ENCODE results near the gene SLAMF1.

The SLAMF1 gene

GRCh38 chr1:160612613-160613218 is 34.1 kb downstream of the SLAMF1 start:
- H2BK120ac ChIP-seq (ENCODE audit: low read depth, low read length) = peak overlapping the region; percentile 86
- H3K56ac ChIP-seq (ENCODE audit: low read length) = peak overlapping the region; percentile 62
- H3K4me1 ChIP-seq (ENCODE audit: control insufficient read depth, low read depth, low read length) = peaks cover 6% of the 10 kb centered on the region
- H4K5ac ChIP-seq (ENCODE audit: low read length) = peak overlapping the region; percentile 37
- H3K9ac ChIP-seq (ENCODE audit: low read length) = no peak overlapping the region
- no peaks in the 10 kb centered on the region for H3K27me3 ChIP-seq (ENCODE audit: insufficient read depth, low read length, poor library complexity)
- peak overlapping the region; percentile 79 for H3K4ac ChIP-seq (ENCODE audit: low read depth, low read length)
- peak overlapping the region; percentile 31 for H2BK5ac ChIP-seq (ENCODE audit: low read length)
- no peak overlapping the region for H4K8ac ChIP-seq (ENCODE audit: low read depth, low read length)
- H3K27ac ChIP-seq (ENCODE audit: low read depth, low read length) = no peak overlapping the region
- H3K36me3 ChIP-seq (ENCODE audit: control insufficient read depth, insufficient read depth, low read length) = no peaks in the 10 kb centered on the region
- no peak overlapping the region for H3K4me3 ChIP-seq (ENCODE audit: low read length)
- no peak overlapping the region for H3K23ac ChIP-seq (ENCODE audit: low read length)
- peak overlapping the region; percentile 76 for H3K18ac ChIP-seq (ENCODE audit: low read length)
- WGBS (ENCODE audit: extremely low coverage, insufficient coverage, low lambda C conversion rate) = no CpG with 5 or more reads among the region's 6 CpGs
- H2AK5ac ChIP-seq (ENCODE audit: low read length) = peak overlapping the region; percentile 76
- DNase-seq = no peak
- no peaks in the 10 kb centered on the region for H3K79me2 ChIP-seq (ENCODE audit: control insufficient read depth, insufficient read depth, low read length)
- no peak overlapping the region for H3K4me2 ChIP-seq (ENCODE audit: low read length)
- no peaks in the 10 kb centered on the region for H3K79me1 ChIP-seq (ENCODE audit: low read length)
- H2BK15ac ChIP-seq (replicated peaks; ENCODE audit: low read depth) = no peak overlapping the region

GRCh38 chr1:160610569-160611242 is 36.1 kb downstream of the SLAMF1 start:
- Histone ChIP-seq H3K23ac (ENCODE audit: low read length) (no peak overlapping the region), H2BK5ac (ENCODE audit: low read length) (peak overlapping the region; percentile 55), H2AK5ac (ENCODE audit: low read length) (peak overlapping the region; percentile 52), H4K8ac (ENCODE audit: low read depth, low read length) (no peak overlapping the region), H3K4me3 (ENCODE audit: low read length) (no peak overlapping the region), H2BK120ac (ENCODE audit: low read depth, low read length) (no peak overlapping the region), H4K5ac (ENCODE audit: low read length) (no peak overlapping the region), H3K4ac (ENCODE audit: low read depth, low read length) (peak overlapping the region; percentile 28), H3K4me1 (ENCODE audit: control insufficient read depth, low read depth, low read length) (peaks cover 6% of the 10 kb centered on the region), H3K27ac (ENCODE audit: low read depth, low read length) (no peak overlapping the region), H3K27me3 (ENCODE audit: insufficient read depth, low read length, poor library complexity) (no peaks in the 10 kb centered on the region), H3K36me3 (ENCODE audit: control insufficient read depth, insufficient read depth, low read length) (no peaks in the 10 kb centered on the region), H3K9ac (ENCODE audit: low read length) (peak overlapping the region; percentile 18), H3K18ac (ENCODE audit: low read length) (peak overlapping the region; percentile 2), H3K79me2 (ENCODE audit: control insufficient read depth, insufficient read depth, low read length) (no peaks in the 10 kb centered on the region), H3K79me1 (ENCODE audit: low read length) (no peaks in the 10 kb centered on the region), H3K56ac (ENCODE audit: low read length) (peak overlapping the region; percentile 80), H2BK15ac (replicated peaks; ENCODE audit: low read depth) (no peak overlapping the region), H3K4me2 (ENCODE audit: low read length) (no peak overlapping the region)
- DNase-seq = peak; percentile 25
- no CpG with 5 or more reads among the region's 1 CpG for WGBS (ENCODE audit: extremely low coverage, insufficient coverage, low lambda C conversion rate)

GRCh38 chr1:160608941-160609340 is 37.9 kb downstream of the SLAMF1 start:
- peak overlapping the region; percentile 73 for H3K56ac ChIP-seq (ENCODE audit: low read length)
- H3K79me2 ChIP-seq (ENCODE audit: control insufficient read depth, insufficient read depth, low read length) = no peaks in the 10 kb centered on the region
- peak overlapping the region; percentile 98 for H3K4ac ChIP-seq (ENCODE audit: low read depth, low read length)
- peak overlapping the region; percentile 46 for H3K18ac ChIP-seq (ENCODE audit: low read length)
- H2BK15ac ChIP-seq (replicated peaks; ENCODE audit: low read depth) = no peak overlapping the region
- no peak overlapping the region for H4K8ac ChIP-seq (ENCODE audit: low read depth, low read length)
- H3K79me1 ChIP-seq (ENCODE audit: low read length) = no peaks in the 10 kb centered on the region
- no peaks in the 10 kb centered on the region for H3K27me3 ChIP-seq (ENCODE audit: insufficient read depth, low read length, poor library complexity)
- DNase-seq = no peak
- peak overlapping the region; percentile 75 for H2AK5ac ChIP-seq (ENCODE audit: low read length)
- no peak overlapping the region for H3K4me2 ChIP-seq (ENCODE audit: low read length)
- H3K4me3 ChIP-seq (ENCODE audit: low read length) = no peak overlapping the region
- no peak overlapping the region for H3K9ac ChIP-seq (ENCODE audit: low read length)
- no peaks in the 10 kb centered on the region for H3K36me3 ChIP-seq (ENCODE audit: control insufficient read depth, insufficient read depth, low read length)
- peak overlapping the region; percentile 40 for H2BK5ac ChIP-seq (ENCODE audit: low read length)
- no peak overlapping the region for H4K5ac ChIP-seq (ENCODE audit: low read length)
- no peak overlapping the region for H3K23ac ChIP-seq (ENCODE audit: low read length)
- no peak overlapping the region for H3K27ac ChIP-seq (ENCODE audit: low read depth, low read length)
- peak overlapping the region; percentile 30 for H2BK120ac ChIP-seq (ENCODE audit: low read depth, low read length)
- H3K4me1 ChIP-seq (ENCODE audit: control insufficient read depth, low read depth, low read length) = peaks cover 6% of the 10 kb centered on the region

GRCh38 chr1:160608514-160608913 is 38.3 kb downstream of the SLAMF1 start:
- Histone ChIP-seq H2BK120ac (ENCODE audit: low read depth, low read length) (peak overlapping the region; percentile 40), H2BK5ac (ENCODE audit: low read length) (peak overlapping the region; percentile 90), H2AK5ac (ENCODE audit: low read length) (peak overlapping the region; percentile 75), H3K36me3 (ENCODE audit: control insufficient read depth, insufficient read depth, low read length) (no peaks in the 10 kb centered on the region), H2BK15ac (replicated peaks; ENCODE audit: low read depth) (no peak overlapping the region), H3K27ac (ENCODE audit: low read depth, low read length) (no peak overlapping the region), H3K18ac (ENCODE audit: low read length) (peak overlapping the region; percentile 46), H3K9ac (ENCODE audit: low read length) (peak overlapping the region; percentile 12), H3K56ac (ENCODE audit: low read length) (peak overlapping the region; percentile 79), H3K27me3 (ENCODE audit: insufficient read depth, low read length, poor library complexity) (no peaks in the 10 kb centered on the region), H3K4ac (ENCODE audit: low read depth, low read length) (peak overlapping the region; percentile 98), H4K5ac (ENCODE audit: low read length) (no peak overlapping the region), H3K4me2 (ENCODE audit: low read length) (no peak overlapping the region), H3K79me1 (ENCODE audit: low read length) (no peaks in the 10 kb centered on the region), H3K4me3 (ENCODE audit: low read length) (no peak overlapping the region), H4K8ac (ENCODE audit: low read depth, low read length) (no peak overlapping the region), H3K4me1 (ENCODE audit: control insufficient read depth, low read depth, low read length) (peaks cover 6% of the 10 kb centered on the region), H3K23ac (ENCODE audit: low read length) (peak overlapping the region; percentile 0), H3K79me2 (ENCODE audit: control insufficient read depth, insufficient read depth, low read length) (no peaks in the 10 kb centered on the region)
- WGBS (ENCODE audit: extremely low coverage, insufficient coverage, low lambda C conversion rate) = no CpG with 5 or more reads among the region's 2 CpGs
- DNase-seq = no peak

- H3K36me3 ChIP-seq (ENCODE audit: control insufficient read depth, insufficient read depth, low read length) = no peaks in the 10 kb centered on the region
- no peak overlapping the region for H4K8ac ChIP-seq (ENCODE audit: low read depth, low read length)
- H3K79me1 ChIP-seq (ENCODE audit: low read length) = no peaks in the 10 kb centered on the region
- no CpG with 5 or more reads among the region's 6 CpGs for WGBS (ENCODE audit: extremely low coverage, insufficient coverage, low lambda C conversion rate)
- H3K23ac ChIP-seq (ENCODE audit: low read length) = peak overlapping the region; percentile 0
- H2BK15ac ChIP-seq (replicated peaks; ENCODE audit: low read depth) = no peak overlapping the region
- H2AK5ac ChIP-seq (ENCODE audit: low read length) = peak overlapping the region; percentile 75
- H3K4ac ChIP-seq (ENCODE audit: low read depth, low read length) = peak overlapping the region; percentile 98
- no peak overlapping the region for H3K4me2 ChIP-seq (ENCODE audit: low read length)
- DNase-seq = no peak
- peak overlapping the region; percentile 90 for H2BK5ac ChIP-seq (ENCODE audit: low read length)
- H3K27me3 ChIP-seq (ENCODE audit: insufficient read depth, low read length, poor library complexity) = no peaks in the 10 kb centered on the region
- no peak overlapping the region for H4K5ac ChIP-seq (ENCODE audit: low read length)
- H3K56ac ChIP-seq (ENCODE audit: low read length) = peak overlapping the region; percentile 79
- no peak overlapping the region for H3K4me3 ChIP-seq (ENCODE audit: low read length)
- H3K18ac ChIP-seq (ENCODE audit: low read length) = peak overlapping the region; percentile 46
- no peaks in the 10 kb centered on the region for H3K79me2 ChIP-seq (ENCODE audit: control insufficient read depth, insufficient read depth, low read length)
- H3K27ac ChIP-seq (ENCODE audit: low read depth, low read length) = no peak overlapping the region
- peaks cover 6% of the 10 kb centered on the region for H3K4me1 ChIP-seq (ENCODE audit: control insufficient read depth, low read depth, low read length)
- H3K9ac ChIP-seq (ENCODE audit: low read length) = peak overlapping the region; percentile 12
- H2BK120ac ChIP-seq (ENCODE audit: low read depth, low read length) = peak overlapping the region; percentile 40
These were observed 38.8 kb downstream of the SLAMF1 start for GRCh38 chr1:160608057-160608456.
